OCI-M2 (cell line): ENCODE results near the gene MECR.

Experiments
- DNase-seq: peaks from one replicate; lab custom pipeline; 2025; ENCODE audit not compliant: unreplicated experiment; lab: John Stamatoyannopoulos, UW

The MECR gene

DNA sequence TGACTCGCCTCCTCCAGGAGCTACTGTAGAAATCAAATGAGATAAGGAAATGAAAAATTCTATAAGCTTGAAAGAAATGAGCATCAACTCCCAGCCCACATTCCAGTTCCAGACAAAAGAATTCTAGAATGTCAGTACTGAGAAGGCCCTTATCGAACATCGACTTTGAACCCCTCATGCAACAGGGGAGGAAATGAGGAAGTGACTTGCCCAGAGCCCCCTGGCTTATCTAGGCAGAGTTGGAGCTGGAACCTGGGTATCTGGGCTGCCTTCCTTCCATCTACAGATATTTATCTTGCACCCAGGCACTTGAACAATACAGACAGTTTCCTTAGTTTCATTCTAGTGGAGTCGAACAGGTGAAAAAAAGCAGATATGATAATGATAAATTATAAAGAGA, 22.3 kb downstream of the MECR start:
- DNase-seq = no peak

- peak; percentile 86 for DNase-seq
Measured at GRCh38 chr1:29202584-29203340, 28.0 kb downstream of the MECR start.

GRCh38 chr1:29202053-29202452, 28.7 kb downstream of the MECR start:
- no peak for DNase-seq

GRCh38 chr1:29201595-29202051, 29.1 kb downstream of the MECR start:
- no peak for DNase-seq

GRCh38 chr1:29200906-29201594, 29.7 kb downstream of the MECR start:
- DNase-seq = no peak

- DNase-seq = no peak
Measured at GRCh38 chr1:29197993-29198392, 32.7 kb downstream of the MECR start.

DNA sequence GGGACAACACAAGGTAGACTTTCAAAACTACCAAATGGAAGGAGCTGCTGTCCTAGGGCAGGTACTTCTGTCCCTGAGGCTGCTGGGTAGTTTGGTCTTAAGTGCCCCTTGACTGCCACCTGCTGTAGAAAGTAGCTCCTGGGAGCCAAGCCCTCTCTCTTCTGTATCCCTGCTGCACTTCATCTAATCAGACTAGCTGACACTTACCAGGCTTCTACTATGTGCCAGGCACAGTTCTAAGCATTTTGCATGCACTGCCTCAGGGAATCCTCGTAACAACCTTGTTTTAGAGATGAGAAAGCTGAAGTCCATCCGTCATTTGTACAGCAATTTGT, 33.2 kb downstream of the MECR start:
- DNase-seq = no peak

- no peak for DNase-seq
Measured at GRCh38 chr1:29196863-29197589, 33.7 kb downstream of the MECR start.

GRCh38 chr1:29195881-29196291, 34.8 kb downstream of the MECR start:
- no peak for DNase-seq

GRCh38 chr1:29193879-29194455, 36.8 kb downstream of the MECR start:
- DNase-seq = no peak

DNA sequence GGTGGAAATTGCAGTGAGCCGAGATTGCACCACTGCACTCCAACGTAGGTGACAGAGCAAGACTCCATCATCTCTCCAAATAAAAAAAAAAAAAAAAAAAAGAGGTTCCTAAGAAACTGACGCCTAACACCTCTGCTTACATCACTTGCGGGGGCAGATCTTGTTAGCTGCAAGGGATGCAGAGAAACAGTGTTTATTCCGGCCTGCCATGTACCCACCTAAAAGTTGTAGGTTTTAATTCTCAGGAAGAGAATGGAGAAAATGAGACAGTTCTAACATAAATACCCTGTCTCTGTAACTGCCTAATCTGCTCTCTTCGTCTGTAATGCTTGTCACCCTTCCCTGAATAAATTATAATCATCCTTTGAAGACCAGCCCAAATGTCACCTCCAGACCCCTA, 40.0 kb downstream of the MECR start:
- no peak for DNase-seq

DNA sequence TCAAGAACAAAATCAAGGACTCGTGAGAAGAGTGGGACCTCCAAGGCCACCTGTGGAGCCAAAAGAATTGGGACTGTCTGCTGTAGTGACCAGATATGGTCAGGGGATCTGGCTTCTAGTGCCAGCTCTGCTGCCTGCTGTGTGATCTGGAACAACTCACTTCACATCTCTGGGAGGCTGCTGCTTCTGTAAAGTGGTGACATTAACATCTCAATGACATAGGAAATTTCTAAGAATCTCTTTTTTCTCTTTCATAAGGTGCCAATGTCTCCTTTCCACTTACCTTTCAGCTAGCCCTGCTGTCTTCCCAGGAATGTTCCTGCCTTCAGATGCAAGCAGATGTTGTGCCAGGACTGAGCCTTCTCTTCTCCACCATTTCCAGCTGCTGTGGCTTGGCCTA, 44.0 kb downstream of the MECR start:
- no peak for DNase-seq

- no peak for DNase-seq
Measured at GRCh38 chr1:29186252-29186651, 44.5 kb downstream of the MECR start.

DNA sequence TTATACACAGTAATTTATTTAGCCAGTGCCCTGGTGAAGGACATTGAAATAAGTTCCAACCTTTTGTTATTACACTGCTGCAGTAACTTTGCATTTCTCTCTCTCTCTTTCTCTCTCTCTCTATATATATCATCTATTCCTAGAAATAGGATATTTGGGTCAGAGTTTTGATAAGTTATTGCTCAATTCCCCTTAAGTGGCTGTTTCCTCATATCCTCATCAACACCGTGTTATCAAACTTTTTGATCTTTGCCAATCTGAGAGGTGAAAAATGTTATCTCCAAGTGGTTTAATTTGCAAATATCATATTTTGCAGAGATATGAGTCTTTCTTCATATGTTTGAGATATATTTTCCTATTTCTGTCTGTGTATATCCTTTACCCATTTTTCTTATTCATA, 47.4 kb downstream of the MECR start:
- no peak for DNase-seq

GRCh38 chr1:29181413-29182225, 49.1 kb downstream of the MECR start, which contains the start of gene SRSF4:
Gene SRSF4 (minus strand): TSS chr1:29181900. CDS start chr1:29181752, 148 bp downstream.
- peak; percentile 80 for DNase-seq

DNA sequence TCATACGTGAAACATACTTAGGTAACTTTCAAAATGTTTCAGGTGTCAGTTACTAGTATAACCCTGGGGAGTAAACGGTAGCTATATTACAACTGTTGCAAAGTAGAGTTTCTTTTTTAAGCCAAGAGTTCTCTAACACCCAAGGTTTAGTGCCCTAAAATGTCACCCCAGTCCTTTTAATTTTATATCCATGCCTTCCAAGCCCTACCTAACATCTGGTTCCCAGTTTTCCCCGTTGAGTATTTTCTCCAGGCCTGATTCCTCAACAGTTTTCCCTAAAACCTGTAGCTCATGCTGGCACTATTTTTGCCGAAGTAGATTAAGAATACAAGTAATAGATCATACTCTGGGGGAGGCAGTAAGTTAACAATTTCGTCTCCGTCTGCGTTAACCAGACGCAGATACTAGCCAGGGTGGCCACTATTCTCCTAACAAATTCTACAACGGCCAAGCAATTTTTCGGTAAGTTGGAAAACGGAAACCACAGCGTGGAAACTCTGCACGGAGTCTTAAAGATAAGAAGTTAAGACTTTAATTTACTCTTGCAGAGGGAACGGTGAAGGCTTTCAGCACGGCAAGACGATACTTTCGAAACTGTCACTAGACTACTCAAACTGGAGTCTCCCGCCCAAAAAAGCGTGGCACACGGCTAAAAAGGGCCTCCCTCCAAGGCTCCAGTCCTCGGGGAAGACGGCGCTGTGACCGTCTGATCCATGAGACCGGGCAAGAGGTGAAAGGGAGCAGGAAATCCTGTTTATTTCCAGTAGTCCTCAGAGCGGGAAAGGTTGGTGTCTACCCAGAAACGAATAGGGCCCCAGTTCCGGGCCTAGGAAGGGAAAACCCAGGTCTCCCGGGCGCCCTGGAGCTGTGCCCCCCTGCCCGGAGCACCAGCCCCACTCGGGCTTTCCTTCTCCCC, 50.0 kb downstream of the MECR start:
- no peak for DNase-seq

DNA sequence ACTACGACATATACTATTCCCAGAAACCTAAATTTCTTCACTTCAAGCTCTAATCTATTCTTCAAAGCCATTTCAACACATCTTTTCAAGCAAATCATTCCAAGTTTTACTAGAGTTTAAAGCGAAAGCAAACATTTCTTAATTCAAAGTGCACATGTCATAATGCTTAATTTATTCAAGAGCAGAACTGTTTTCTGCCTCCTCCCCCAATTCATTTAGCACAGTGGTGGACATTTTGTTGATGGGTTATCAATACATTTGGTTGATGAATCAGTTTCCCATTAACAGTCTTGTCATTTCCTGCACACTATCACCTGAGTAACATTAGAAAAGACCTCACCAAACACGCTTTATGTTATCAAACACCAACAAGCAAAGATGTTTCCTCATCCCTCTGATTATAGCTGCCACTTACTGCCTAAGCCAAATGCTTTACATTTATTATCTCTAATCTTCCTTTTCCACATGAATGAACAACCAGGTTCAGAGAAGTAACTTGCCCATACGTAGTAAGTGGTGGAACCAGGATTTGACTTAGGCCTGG, 51.0 kb downstream of the MECR start:
- no peak for DNase-seq

DNA sequence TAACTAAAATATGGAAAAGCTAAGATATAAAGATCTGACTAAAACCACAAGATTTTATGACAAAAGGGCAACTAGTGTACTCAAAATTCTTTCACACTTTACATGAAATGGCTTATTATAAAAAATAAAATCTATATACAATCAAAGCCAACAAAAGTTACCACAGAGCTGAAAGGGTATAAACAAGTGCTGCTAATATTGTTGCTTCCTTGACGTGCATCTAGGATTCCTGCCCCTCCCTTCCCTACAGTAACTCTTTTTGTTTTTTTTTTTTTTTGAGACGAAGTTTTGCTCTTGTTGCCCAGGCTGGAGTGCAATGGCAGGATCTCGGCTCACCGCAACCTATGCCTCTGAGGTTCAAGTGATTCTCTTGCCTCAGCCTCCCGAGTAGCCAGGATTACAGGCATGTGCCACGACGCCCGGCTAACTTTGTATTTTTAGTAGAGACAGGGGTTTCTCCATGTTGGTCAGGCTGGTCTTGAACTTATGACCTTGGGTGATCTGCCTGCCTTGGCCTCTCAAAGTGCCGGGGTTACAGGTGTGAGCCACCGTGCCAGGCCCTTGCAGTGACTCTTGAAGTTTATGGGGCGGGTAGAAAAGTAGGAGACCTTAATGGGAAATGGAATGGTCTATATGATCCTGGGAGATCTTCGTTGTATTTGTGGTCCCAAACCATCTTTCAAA, 53.6 kb downstream of the MECR start:
- DNase-seq = no peak

DNA sequence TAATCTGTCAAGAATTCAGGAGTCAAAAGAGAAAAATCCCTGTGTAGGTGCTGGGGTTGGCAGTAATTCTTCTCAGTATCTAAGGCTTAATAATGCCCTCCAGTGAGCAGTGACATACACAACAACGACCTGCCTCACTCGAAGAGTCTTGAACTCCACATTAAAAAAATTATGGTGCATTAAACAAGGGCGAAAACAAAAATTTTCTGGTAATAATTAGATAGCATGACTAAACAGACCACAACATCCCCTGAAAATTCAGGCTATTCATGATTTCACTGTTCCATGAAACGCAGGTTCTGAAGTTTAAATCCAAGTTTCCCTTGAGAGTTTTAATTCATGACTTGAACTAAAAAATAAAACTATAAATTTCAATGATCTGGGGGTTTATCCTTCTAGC, 54.2 kb downstream of the MECR start:
- DNase-seq = no peak
